NCI-H2107 (cell line): ENCODE data around the gene STRBP.

Source experiments
- DNase-seq: peaks from one replicate; lab custom pipeline; 2025; lab: John Stamatoyannopoulos, UW

Gene STRBP

GRCh38 chr9:123129423-123129822 is 139.0 kb downstream of the STRBP start:
- no peak for DNase-seq

DNA sequence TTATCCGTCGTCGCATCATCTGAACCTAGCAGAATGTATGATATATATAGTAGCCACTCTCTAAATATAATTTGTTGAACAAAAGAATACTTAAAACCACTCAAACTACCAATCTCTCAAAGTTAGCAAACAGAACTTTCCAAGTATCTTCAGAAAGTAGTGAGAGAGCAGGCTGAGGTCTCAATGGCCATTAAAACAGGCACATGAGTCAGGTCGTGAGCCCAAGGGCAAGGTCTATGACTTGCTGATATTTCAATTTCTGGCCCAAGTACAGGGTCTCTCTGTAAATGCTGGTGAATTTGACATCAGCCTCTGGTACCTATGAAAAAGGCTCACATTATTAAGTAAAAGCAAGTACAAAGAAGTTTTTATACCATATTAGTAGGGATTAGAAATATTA is 139.8 kb downstream of the STRBP start:
- no peak for DNase-seq

GRCh38 chr9:123127512-123128075 is 140.8 kb downstream of the STRBP start:
- DNase-seq, result no peak

DNA sequence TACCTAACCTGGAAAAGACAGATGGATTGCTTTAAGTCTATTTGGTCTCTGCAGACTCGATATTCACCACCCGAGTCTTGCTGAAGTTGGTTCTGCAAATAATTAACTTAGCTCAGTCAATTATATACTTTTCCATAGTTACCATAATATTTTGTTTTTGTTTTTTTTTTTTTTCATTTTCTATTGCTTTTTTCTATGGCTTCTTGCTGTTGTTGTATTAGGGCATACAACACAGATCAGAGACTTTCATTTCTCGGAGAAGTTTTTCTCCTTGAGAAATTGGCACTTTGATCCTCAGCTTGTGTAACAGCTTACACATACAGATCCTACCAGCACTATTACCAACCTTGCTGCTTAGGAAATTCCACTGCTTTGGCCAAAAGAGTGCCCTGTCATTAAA is 146.9 kb downstream of the STRBP start:
- no peak for DNase-seq

DNA sequence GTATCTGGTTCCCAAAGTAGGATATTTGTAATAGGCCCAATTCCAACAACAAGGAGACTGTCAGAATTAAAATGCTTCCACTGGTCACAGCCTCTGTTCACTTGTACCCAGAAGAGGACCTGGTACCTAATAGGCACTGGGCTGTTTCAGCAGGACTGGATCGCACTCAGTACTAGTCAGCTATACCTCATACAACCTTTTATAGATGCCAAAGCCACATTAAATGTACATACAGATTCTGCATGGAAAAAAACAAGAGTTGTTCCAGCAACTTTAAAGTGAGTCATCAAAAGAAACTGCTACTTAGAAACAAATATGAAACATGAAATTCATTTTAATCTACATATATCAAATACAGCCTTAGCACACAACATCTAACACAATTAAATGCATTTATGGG is 147.4 kb downstream of the STRBP start:
- no peak for DNase-seq

DNA sequence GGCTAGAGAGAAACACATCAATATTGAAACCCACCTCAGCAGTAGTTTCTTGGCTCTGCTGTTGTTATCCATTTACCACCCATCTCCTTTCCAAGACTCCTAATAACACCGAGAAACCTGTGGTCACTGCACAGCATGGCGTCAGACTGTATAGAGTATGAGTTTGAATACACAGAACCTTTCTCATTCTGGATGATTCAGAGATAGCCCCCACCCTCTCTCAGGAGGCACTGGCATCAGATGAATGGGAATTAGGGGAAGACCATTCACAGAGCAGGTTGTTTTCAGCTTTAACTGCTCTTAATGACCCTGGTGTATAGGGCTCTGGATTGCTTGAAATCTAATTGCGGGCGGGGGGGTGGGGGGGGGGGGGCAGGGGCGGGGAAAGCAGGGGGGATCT is 148.3 kb downstream of the STRBP start:
- no peak for DNase-seq

DNA sequence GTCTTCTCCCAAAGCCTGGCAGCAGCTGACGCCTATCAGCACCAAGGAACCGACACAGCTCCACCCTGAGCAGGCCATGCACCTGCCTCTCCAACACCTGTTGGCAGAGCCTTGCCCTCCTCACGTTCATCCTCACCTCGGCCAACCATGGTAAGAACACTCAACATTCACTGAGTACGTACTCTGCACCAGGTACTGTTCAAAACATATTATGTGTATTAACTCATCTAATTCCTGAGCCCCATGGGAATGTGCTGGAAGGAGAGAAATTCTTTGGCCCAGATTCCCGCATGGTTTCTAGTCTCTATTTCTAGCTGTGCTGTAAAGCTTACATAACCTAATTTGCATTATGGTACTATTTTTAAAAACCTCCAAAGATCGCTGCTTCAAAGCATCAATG is 148.8 kb downstream of the STRBP start:
- DNase-seq, result no peak

- no peak for DNase-seq
Observed at GRCh38 chr9:123116036-123116435, 152.3 kb downstream of the STRBP start.

GRCh38 chr9:123115146-123115913 is 153.1 kb downstream of the STRBP start:
- no peak for DNase-seq

DNA sequence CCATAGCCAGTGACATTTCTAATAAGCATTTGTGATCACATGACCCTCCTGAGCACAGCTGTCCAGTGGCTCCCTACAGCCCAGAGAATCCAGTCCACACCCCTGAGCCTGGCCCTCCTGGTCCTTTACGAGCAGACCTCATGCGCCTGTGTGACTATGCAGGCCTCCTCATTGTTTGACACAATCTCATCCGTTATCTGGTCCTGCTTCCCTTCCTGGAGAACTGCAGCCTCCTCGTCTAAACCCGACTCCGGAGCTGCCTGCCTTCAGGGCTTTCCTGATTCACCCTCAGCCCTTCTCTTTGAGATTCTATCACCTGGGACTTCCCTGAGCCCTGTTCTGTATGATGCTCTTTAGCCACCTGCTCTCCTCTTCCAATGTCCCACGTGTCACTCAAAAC is 155.2 kb downstream of the STRBP start:
- no peak for DNase-seq

GRCh38 chr9:123112015-123112975 is 156.1 kb downstream of the STRBP start:
- DNase-seq, result no peak

DNA sequence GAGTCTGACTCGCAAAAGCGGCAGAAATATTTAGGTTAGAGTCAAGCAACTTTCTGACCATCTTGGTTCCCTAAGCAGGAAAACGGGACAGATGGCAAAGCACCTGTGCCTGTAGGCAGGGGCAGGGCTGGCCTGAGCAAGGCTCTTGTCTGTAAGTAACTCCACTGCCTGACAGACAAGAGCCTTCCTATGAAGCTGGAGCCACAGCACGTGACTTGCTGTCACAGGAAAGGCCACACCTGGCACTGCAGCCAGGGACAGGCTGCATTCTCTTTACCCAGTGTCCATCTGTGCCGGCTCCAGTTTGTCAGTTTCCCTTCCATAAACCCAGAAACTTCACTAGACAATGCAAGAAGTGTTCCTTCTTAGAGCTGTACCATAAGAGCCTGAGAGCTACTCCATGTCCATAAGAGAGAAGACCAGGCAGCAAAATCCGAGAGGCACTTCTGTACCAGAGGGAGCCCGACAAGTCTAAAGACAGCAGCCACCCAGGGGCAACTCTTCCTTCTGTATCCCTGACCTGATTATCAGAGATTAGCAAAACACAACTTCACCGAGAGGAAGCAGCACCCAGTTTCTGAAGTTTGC is 156.9 kb downstream of the STRBP start:
- no peak for DNase-seq

DNA sequence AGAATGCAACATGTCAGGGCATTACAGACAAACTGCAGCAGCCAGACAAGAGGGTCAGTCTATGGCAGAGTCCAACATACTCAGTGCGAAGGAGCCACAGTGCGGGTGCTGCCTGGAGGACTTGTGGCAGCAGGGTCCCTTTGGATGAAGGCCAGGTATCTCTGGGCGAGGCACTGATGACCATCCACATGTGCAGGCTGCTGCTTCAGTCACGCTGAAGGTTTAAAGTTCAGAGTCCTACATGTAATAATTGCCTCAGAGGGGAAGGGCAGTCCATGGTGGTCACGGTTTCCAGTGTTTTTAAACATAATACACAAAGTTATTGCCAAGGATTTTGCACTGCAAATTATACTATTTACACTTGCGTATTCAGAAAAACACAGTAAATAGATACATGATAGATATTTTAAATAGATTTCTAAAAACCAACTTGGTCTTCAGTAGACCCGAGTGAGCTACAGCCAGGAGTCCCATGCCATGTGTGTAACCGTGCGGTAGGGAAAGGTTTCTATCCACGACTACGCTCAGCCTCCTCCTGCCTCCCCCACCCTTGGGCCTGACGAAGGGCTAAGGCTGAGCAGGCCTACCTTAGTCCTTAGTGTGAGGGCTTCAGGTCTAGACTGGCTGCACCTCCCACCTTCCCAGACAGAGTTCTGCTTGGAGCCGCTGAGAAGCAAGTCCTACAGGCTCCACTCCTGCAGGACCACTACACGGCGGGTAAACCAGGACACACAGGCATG is 158.7 kb downstream of the STRBP start:
- DNase-seq, result no peak

- DNase-seq, result no peak
Observed at GRCh38 chr9:123108976-123109375, 159.4 kb downstream of the STRBP start.

DNA sequence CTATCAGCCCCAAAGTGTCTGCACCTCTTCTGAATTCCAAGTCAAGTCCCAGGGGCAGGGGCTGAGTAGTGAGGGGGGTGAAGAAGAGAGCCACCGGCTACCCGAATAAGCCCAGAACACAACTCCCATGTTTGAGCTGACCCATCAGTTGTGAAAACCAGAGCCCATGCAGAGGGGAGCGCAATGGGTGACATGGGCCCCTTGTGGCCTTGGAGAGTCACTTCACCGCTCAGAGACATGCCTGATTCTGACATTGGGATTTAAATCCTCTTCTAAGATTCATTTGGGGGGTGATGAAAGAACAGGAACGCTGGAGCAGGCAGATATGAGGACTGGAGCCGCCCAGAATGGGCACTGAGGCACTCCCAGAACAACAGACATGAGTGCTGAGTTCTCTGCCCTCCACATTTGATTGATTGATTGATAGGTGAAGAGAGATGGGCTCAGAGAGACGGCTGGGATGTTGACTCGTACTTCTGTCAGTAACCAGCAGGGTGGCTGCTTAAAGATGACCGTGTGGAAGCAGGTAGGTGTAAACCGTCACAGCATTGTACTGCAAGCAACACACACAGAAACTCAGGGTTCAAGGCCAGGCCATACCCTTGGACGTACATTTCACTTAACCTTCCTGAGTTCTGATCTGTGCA is 160.6 kb downstream of the STRBP start:
- DNase-seq, result no peak

DNA sequence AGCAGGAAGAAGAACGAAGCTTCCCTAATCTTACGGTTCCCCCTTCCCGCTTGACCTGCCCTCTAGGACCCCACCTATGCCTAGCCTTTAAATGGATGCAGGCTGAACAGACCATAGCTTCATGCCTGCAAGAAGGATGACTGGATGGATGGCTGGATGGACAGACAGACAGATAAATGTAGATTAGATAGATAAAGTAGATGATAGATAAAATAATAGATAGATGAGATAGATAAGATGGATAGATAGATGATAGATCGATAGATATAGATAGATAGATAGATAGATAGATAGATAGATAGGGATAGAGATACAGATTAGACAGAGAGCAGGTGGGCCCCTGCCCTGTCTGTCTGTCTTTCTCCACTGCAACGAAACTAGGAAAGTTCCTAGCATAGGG is 162.9 kb downstream of the STRBP start:
- DNase-seq, result no peak

- no peak for DNase-seq
Observed at GRCh38 chr9:123104807-123105206, 163.6 kb downstream of the STRBP start.

DNA sequence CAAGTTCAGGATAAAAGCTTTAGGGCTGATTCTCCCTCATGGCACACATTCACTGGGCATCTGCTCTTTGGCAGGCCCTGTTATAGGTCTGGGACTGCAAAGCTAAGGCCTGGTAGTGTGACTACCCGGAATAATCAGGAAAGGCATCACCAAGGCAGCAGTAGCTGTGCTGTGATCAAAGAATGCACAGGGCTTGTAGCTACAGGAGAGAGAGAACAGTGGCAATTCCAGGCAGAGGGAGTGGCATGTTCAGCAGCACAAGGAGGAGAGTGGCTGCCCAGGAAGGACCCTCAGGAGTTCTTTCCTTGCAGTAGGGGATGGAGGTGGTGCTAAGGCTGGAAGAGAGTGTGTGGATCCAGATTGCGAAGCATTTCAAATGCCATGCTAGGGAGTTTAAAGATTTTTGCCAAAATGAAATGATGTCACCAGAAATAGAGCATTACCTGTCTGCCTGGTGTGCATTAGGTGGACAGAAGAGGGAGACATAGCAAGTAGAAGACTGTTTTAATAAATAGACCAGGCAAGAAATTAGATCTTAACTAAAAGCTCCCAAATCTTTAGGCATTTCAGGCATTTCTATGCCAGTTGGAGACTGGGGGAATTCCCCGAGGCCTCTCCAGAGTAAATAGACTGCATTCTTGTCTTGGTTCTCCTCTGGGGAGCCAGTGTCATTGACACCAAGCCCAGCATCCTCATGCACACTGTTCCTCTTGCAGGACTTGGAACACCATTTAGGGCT is 165.8 kb downstream of the STRBP start:
- DNase-seq, result no peak

DNA sequence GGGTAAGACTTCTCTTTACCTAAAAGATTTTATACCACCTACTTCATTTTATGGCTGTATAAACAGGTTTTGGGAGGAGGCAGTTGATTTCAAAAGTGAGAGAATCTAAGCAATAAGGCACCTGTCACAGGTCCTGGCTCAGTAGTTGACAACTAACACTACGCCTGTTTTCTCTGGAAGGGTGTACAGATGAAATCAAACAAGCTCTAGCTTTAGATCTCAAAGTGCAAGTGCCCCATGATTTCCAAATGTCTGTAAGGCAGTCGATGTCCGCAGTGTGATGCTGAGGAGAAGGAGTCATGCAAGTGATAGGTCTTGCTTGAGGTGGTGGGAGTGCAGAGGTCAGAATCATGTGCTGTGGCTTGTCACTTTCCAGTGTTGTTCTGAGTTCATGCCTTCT is 168.8 kb downstream of the STRBP start:
- DNase-seq, result no peak

DNA sequence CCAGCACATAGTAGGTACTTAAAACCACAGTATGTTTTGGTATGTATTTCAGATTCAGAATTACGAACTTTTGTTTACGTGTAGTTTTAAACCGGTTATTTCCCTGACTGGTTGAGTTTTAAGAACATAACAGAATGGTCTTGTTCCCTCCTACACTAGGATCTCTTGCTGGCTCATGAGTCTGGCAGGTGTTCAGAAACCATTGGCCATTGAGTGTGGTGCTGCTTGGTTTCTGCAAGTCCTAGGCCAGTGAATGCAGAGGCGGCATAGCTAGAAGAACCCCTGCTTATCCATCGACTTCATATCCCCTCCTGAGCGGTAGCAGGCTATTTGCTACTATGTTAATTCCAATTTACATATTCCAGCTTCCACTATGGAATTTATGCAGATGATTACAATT is 169.3 kb downstream of the STRBP start:
- no peak for DNase-seq

GRCh38 chr9:123098096-123098459 is 170.3 kb downstream of the STRBP start:
- no peak for DNase-seq
